ENCODE results near the gene FOXL2. TPM values are rescaled to one million over a fixed set of nuclear protein-coding genes. Genes with fewer than 3 reads are reported as not detected.

Gene FOXL2
- total RNA-seq, 4 donors from 2014 or later, result not detected

DNA sequence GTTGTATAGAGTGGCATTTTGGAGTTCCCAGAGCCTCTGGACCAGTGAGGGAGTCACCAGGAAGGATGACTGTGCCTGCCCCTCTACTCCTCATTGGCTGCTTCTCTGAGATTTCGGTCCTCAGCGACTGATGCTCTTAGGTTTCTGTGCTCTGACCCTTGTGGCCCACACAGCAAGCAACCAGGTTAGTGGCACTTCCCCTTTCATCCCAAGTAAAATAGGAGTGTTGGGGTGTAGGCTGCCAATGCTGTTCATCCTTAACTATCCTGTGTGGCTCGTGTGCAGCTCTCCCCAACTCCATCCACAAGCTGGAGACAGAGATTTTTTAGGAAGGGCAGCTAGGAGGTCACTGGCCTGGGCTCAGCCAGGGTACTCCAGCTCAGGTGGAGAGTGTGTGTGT lies 37.9 kb upstream of the FOXL2 start:
- Histone ChIP-seq H3K36me3 (no peaks in the 10 kb centered on the region), H3K9me3 (no peaks in the 10 kb centered on the region), H3K27ac (no peak overlapping the region), H3K4me1 (no peaks in the 10 kb centered on the region), H3K4me3 (no peak overlapping the region), H3K27me3 (no peaks in the 10 kb centered on the region)
- no peak for DNase-seq
- intact Hi-C loops (cut with DNase I; ENCODE audit: low total_unique reads), result loop anchor here (5.0 kb wide), 1 partner anchor 1593 kb away; no protein-coding TSS in a partner anchor
- TF ChIP-seq POLR2A (IDR thresholded peaks at IDR 0.05), result no peak
- TF ChIP-seq EP300 (IDR thresholded peaks at IDR 0.05; ENCODE audit: low read depth), result no peak
- TF ChIP-seq POLR2AphosphoS5 (IDR thresholded peaks at IDR 0.05), result no peak
- TF ChIP-seq, protein P1, sequence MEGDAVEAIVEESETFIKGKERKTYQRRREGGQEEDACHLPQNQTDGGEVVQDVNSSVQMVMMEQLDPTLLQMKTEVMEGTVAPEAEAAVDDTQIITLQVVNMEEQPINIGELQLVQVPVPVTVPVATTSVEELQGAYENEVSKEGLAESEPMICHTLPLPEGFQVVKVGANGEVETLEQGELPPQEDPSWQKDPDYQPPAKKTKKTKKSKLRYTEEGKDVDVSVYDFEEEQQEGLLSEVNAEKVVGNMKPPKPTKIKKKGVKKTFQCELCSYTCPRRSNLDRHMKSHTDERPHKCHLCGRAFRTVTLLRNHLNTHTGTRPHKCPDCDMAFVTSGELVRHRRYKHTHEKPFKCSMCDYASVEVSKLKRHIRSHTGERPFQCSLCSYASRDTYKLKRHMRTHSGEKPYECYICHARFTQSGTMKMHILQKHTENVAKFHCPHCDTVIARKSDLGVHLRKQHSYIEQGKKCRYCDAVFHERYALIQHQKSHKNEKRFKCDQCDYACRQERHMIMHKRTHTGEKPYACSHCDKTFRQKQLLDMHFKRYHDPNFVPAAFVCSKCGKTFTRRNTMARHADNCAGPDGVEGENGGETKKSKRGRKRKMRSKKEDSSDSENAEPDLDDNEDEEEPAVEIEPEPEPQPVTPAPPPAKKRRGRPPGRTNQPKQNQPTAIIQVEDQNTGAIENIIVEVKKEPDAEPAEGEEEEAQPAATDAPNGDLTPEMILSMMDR (IDR thresholded peaks at IDR 0.05), result no peak
- in situ Hi-C loops (cut with MboI; ENCODE audit: low pct_ligation_motif_present in 1 of 4, low pct_unique_long_range_greater_than_20kb in 1 of 4, low sequenced_read_pairs in 3 of 4), result no loop called here
- 56 to 60% methylated on average over 1 to 3 of the region's 3 CpGs for WGBS, 2 donors (ENCODE audit: low coverage in 1 of 2)

DNA sequence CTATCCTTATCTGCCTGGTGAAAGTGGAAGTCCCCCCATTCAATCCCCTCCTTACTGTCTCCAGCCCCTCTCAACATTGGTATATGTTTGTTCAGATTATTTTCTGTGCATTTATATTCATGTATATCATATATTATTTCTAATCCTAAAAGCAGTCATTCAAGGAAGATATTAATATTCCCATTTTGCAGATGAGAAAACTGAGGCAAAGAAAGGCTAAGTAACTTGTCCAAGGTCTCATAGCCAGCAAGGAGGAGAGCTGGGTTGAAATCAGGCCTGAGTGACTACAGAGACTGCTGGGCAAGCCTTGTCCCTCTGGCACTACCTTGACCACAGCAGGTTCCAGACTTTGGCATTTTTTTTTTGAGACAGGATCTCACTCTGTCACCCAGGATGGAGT lies 29.1 kb upstream of the FOXL2 start:
- Histone ChIP-seq H3K4me3 (no peak overlapping the region), H3K4me1 (no peaks in the 10 kb centered on the region), H3K36me3 (no peaks in the 10 kb centered on the region), H3K27me3 (no peaks in the 10 kb centered on the region), H3K27ac (no peak overlapping the region), H3K9me3 (no peaks in the 10 kb centered on the region)
- TF ChIP-seq EP300 (IDR thresholded peaks at IDR 0.05; ENCODE audit: low read depth), result no peak
- TF ChIP-seq, protein P1 (IDR thresholded peaks at IDR 0.05), result no peak
- no peak for TF ChIP-seq POLR2A (IDR thresholded peaks at IDR 0.05)
- TF ChIP-seq POLR2AphosphoS5 (IDR thresholded peaks at IDR 0.05), result no peak
- intact Hi-C loops (cut with DNase I; ENCODE audit: low total_unique reads), result no loop called here
- in situ Hi-C loops (cut with MboI; ENCODE audit: low pct_ligation_motif_present in 1 of 4, low pct_unique_long_range_greater_than_20kb in 1 of 4, low sequenced_read_pairs in 3 of 4), result no loop called here
- DNase-seq, result no peak

DNA sequence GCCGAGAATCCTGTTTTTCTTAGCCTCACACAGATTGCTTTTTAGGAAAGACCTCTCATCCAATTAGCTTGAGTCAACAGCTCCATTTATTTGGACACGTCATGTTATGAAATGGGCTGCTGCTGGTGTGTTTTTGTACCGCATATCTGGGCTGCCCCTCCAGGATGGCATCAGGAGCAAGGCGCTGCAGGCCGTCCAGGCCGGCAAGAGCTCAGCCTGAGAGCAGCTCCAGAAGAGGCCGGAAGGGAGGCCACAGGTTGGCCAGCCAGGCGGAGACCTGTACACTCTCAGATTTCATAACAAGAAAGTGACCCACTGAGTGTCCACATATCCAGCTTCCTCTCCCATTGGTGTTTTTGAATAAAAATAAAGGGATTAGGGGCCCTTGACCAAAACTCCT lies 28.4 kb upstream of the FOXL2 start:
- WGBS, 2 donors (ENCODE audit: low coverage in 1 of 2), result 93% methylated on average over 8 of the region's 8 CpGs; no CpG with 5 or more reads in 1 of the 2 donors
- in situ Hi-C loops (cut with MboI; ENCODE audit: low pct_ligation_motif_present in 1 of 4, low pct_unique_long_range_greater_than_20kb in 1 of 4, low sequenced_read_pairs in 3 of 4), result no loop called here
- H3K36me3 ChIP-seq, result no peaks in the 10 kb centered on the region
- no peak overlapping the region for H3K4me3 ChIP-seq
- intact Hi-C loops (cut with DNase I; ENCODE audit: low total_unique reads), result no loop called here
- TF ChIP-seq, protein P1 (IDR thresholded peaks at IDR 0.05), result no peak
- no peak for TF ChIP-seq POLR2A (IDR thresholded peaks at IDR 0.05)
- TF ChIP-seq POLR2AphosphoS5 (IDR thresholded peaks at IDR 0.05), result no peak
- TF ChIP-seq EP300 (IDR thresholded peaks at IDR 0.05; ENCODE audit: low read depth), result no peak
- DNase-seq, result no peak
- no peaks in the 10 kb centered on the region for H3K9me3 ChIP-seq
- H3K27me3 ChIP-seq, result no peaks in the 10 kb centered on the region
- no peaks in the 10 kb centered on the region for H3K4me1 ChIP-seq
- no peak overlapping the region for H3K27ac ChIP-seq

DNA sequence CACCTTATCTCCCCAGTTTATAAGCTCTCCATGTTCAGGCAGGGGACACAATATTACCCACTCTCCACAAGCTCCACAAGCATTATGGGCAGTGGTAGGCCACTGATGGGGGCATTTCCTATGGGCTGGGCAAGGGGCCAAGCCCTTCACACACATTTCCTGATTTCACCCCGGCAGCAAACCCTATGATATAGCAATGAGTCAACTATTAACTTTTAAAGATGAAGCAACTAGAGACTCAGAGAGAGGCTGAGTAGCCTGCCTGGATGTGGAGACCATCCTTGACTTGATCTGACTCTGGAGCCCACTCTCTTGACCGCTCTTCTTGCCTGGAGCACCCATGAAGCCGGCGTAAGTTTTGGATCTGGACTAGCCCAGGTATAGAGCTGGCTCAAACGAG lies 27.5 kb upstream of the FOXL2 start:
- Histone ChIP-seq H3K4me1 (no peaks in the 10 kb centered on the region), H3K27ac (no peak overlapping the region), H3K27me3 (peaks cover 5% of the 10 kb centered on the region), H3K4me3 (no peak overlapping the region), H3K9me3 (no peaks in the 10 kb centered on the region), H3K36me3 (no peaks in the 10 kb centered on the region)
- WGBS, 2 donors (ENCODE audit: low coverage in 1 of 2), result 77% methylated on average over 5 of the region's 5 CpGs; no CpG with 5 or more reads in 1 of the 2 donors
- no peak for TF ChIP-seq EP300 (IDR thresholded peaks at IDR 0.05; ENCODE audit: low read depth)
- TF ChIP-seq, protein P1 (IDR thresholded peaks at IDR 0.05), result no peak
- TF ChIP-seq POLR2AphosphoS5 (IDR thresholded peaks at IDR 0.05), result no peak
- no peak for TF ChIP-seq POLR2A (IDR thresholded peaks at IDR 0.05)
- DNase-seq, result no peak
- in situ Hi-C loops (cut with MboI; ENCODE audit: low pct_ligation_motif_present in 1 of 4, low pct_unique_long_range_greater_than_20kb in 1 of 4, low sequenced_read_pairs in 3 of 4), result no loop called here
- intact Hi-C loops (cut with DNase I; ENCODE audit: low total_unique reads), result no loop called here
